NK-92 treated with Interleukin-12 subunit alpha and Interleukin-12 subunit beta, amount 100 ng/mL, for 24 hours (cell line): ENCODE measurements around the gene IQGAP3.
"Not testable (repeated sequence)": the region's sequence is repeated elsewhere in the genome, so short reads cannot be mapped to it uniquely, and the experiment has no call there.

ENCODE experiments used
- DNase-seq: peaks from one replicate; lab custom pipeline; 2025; lab: John Stamatoyannopoulos, UW

The IQGAP3 gene, protein sequence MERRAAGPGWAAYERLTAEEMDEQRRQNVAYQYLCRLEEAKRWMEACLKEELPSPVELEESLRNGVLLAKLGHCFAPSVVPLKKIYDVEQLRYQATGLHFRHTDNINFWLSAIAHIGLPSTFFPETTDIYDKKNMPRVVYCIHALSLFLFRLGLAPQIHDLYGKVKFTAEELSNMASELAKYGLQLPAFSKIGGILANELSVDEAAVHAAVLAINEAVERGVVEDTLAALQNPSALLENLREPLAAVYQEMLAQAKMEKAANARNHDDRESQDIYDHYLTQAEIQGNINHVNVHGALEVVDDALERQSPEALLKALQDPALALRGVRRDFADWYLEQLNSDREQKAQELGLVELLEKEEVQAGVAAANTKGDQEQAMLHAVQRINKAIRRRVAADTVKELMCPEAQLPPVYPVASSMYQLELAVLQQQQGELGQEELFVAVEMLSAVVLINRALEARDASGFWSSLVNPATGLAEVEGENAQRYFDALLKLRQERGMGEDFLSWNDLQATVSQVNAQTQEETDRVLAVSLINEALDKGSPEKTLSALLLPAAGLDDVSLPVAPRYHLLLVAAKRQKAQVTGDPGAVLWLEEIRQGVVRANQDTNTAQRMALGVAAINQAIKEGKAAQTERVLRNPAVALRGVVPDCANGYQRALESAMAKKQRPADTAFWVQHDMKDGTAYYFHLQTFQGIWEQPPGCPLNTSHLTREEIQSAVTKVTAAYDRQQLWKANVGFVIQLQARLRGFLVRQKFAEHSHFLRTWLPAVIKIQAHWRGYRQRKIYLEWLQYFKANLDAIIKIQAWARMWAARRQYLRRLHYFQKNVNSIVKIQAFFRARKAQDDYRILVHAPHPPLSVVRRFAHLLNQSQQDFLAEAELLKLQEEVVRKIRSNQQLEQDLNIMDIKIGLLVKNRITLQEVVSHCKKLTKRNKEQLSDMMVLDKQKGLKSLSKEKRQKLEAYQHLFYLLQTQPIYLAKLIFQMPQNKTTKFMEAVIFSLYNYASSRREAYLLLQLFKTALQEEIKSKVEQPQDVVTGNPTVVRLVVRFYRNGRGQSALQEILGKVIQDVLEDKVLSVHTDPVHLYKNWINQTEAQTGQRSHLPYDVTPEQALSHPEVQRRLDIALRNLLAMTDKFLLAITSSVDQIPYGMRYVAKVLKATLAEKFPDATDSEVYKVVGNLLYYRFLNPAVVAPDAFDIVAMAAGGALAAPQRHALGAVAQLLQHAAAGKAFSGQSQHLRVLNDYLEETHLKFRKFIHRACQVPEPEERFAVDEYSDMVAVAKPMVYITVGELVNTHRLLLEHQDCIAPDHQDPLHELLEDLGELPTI (N-terminal part only)

DNA sequence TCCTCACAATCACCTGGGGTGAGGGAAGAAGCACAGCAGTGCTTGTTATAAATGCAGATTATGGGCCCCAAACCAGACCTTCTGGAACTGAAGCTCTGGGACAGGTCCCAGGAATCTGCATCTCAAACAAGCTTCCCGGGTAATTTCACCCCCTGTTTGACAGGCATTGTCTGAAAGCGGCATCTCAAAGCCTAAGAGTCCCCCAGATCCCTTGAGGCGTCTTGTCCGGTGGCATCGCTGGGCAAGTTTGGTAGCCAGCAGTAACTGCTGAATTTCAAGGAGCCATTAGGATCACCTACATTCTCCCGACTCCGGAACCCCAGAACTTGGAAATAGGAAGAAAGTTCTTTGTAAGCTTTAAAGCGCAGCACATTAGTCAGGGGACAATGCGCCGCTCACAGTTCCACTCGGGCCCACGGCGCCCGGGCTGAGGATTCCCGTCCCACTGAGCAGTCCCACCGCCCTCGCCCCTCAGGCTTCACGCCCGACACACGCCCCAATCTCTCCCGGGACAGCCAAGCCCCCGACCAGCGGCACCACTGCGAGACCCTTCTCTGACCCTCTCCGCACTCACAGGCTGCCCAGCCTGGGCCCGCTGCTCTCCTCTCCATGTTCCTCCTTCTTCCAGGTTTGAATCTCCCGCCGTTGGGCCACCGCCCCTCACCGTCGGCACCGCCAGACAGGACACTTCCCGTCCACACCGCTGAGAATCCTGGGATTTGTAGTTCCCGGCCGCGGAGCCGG, at the start of gene IQGAP3:
Gene IQGAP3, minus strand, starts transcription at position 647 of the 744 bp plus-strand sequence. Its CDS starts 36 bp downstream, at position 611.
- DNase-seq = no peak

DNA sequence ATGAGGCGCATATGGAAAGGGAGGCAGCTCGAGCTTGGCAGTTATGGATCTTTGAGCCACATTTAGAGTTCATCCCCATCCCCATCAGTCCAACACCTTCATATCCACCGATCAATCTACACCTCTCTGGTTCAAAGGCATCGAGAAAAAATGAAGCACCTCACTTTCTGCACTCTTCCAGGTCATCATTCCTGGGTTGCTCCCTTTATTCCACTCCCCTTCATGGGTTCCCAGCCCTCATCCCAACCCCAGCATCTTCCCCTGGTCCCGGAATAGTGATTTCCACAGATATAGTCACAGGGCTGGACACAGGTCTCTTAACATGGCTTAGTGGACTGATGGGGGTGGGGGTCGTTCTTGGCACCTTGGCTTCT, 47.2 kb upstream of the IQGAP3 start:
- no peak for DNase-seq

DNA sequence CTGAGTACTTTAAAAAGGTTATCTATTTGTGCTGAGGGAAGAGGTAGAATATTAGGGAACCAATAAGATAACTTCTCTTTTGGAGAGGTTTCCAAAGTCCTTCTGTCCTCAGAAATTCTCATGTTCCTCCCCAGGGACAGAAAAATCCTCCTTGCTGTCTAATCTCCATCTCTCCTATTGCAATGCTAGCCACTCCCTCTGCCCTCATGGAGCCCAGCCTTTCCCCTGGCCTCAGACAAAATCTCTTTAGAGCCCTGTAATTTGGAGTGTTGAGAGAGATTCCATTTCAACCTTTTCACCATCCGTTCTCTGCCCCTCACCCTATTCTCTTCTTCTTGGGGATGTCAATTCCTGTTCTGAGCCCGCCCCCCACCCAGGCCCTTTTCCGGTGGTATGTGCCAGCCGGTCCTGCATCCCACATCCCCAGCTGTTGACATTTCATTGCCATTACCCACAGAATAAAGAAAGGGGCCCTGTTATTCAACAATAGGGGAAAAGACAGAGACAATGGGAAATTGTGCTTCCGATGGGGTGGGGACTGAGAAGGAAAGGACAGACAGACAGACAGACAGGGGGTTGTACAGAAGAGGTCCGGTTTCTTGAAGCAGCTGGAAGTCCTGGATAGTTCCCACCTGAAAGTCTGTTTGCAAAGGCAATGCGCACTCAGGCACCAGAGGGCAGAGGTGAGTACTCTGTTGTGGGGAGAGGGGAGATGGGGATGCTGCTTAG, 46.7 kb upstream of the IQGAP3 start, which contains the start of gene HAPLN2:
Gene HAPLN2, plus strand, starts transcription at position 563 of the 729 bp plus-strand sequence. CDS start 4,076 bp downstream, outside the sequence.
- DNase-seq = no peak

DNA sequence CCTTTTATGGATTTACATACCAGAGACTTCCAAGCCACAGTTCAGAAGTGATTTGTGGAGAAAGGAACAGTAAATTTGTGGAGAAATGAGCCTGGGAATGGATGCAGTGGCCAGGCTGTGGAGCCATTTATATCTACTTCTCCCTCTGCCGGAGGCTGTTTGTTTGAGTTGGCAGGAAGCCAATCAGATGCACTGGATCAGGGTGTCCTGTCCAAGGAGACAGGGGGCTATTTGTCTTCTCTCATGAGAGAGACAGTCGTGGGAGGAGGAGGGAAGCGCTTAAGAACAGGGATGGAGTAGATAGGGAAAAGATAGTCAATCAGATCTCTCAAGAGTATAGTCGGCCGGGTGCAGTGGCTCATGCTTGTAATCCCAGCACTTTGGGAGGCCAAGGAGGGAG, 44.1 kb upstream of the IQGAP3 start:
- DNase-seq = no peak

DNA sequence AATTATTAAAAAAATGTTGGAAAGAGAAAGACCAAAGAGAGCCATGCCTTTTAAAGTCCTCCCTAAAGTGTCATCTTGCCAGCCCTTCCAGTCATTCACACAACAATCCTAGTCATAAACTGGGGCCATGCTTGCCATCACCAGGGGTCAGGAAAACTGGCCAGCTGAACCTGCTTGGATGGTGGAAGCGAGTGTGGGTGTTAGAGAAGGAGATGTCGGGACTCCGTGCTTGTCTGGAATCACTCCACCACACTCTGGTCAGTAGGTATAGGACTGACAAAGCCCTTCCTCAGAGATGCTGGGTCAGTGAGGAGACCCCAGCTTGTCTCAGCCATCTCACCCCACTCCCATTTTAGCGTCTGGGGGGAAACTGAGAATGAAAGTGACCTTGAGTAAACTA, 43.6 kb upstream of the IQGAP3 start:
- no peak for DNase-seq

DNA sequence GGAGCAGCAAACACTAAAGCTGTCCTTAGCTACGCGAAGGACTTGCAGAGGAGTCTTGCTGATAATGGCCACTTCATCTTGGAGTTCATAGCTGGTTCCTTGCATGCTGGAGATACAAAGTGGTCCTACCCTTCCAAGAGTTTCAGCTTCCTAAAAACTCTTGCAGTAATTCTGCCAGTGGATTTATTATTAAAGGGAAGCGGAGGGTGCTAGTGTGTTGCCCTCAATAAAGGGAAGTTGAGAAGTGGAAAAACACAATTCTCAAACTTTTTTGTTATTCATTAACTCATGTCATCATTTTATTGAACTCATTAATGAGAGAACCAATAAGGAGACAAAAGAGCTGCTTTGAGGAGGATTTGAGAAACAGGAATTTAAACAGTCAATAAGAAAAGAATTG, 40.3 kb upstream of the IQGAP3 start:
- DNase-seq = no peak

DNA sequence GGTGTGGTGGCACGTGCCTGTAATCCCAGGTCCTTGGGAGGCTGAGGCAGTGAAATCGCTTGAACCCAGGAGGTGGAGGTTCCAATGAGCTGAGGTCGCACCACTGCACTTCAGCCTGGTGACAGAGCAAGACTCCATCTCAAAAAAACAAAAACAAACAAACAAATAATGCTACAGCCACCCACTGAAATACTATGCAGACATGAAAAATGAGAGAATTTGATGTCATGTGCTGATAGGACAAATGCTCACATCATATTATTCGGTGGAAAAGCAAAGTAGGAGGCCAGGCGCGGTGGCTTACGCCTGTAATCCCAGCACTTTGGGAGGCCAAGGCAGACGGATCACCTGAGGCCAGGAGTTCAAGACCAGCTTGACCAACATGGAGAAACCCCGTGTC, 37.7 kb upstream of the IQGAP3 start:
- not testable (repeated sequence) for DNase-seq

DNA sequence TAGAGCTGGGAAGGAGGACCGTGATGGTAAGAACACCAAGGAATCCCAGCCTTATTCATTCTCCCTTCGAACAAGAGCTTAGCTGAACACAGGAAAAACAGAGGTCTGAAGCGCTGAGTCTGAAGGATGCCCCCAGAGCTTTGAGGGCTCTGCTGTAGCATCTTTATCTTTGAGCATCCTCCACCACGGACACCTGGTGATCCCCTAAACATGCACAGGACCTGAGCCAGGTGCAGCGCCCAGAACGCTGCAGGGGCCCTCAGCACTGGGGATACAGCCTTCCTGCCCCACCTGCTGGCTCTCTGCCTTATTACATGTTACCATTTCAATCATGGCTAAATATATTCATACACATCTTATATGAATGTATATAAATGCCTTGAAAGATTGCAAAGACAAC, 36.6 kb upstream of the IQGAP3 start:
- DNase-seq = peak; percentile 36

DNA sequence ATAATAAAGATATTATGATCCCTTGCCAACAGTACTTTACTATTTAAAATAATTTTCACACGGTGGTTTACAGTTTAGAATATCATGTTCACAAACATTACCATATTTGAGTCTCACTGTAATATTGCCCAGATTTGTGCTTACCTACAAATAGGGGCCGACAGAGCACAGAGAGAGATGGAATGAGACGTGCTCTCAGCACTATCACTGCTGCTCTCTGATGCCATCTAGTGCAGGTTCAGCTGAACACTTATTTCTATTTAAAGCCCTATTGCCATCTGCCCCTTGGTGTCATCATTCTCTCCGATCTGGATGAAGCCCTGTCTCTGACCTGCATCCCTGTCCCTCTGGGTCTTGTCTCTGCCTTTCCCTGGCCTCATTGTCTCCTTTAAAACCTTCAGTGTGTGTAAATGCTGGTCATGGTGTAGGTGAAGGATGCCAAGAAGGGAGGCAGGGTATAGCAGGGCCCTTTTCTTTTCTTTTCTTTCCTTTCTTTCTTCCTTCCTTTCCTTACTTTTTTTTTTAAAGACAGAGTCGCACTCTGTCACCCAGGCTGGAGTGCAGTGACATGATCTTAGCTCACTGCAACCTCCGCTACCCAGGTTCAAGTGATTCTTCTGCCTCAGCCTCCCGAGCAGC, 35.8 kb upstream of the IQGAP3 start:
- DNase-seq = peak; percentile 51

DNA sequence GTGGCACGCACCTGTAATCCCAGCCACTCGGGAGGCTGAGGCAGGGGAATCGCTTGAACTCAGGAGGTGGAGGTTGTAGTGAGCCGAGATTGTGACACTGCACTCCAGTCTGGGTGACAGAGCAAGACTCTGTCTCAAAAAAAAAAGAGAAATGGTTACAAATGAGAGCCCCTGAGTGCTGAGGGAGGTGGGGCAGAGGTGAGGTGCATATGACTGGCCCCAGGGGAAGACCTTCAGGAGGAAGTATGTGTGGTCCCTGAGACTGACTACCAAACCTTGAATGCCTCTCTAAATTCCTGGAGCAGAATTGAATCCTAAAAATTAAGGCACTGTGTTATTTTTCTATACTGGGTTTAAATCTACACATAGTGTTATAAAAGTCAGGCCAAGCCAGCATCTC, 35.0 kb upstream of the IQGAP3 start:
- not testable (repeated sequence) for DNase-seq

DNA sequence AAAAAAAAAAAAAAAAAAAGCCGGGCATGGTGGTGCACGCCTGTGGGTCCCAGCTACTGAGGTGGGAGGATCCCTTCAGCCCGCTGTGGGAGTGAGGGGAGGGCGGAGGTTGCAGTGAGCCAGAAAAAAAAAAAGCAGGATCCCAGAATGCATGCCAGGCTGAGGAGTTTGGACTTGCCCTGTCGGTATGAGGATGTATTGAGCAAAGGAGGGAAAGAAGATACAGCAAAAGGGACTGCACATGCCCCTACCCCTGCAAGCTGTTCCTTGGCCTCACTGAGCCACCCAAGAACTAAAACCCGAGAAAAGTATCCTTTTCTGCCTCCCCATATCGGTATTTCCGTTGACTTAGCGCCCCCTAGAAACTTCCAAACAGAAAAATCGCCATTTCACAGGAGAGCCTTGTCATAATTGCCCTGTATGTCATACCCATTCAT, 30.2 kb upstream of the IQGAP3 start:
- DNase-seq = no peak

DNA sequence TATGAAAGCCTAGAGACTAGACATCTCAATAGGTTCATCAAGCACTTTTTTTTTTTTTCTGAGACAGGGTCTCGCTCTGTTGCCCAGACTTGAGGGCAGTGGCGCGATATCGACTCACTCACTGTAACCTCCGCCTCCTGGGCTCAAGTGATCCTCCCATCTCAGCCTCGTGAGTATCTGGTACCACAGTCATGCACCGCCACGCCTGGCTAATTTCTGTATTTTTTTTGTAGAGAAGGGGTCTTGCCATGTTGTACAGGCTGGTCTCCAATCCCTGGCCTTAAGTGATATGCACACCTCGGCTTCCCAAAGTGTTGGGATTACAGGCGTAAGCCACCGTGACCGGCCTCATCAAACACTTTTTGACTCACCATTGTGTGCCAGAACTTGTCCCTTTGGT, 29.5 kb upstream of the IQGAP3 start:
- DNase-seq = no peak

DNA sequence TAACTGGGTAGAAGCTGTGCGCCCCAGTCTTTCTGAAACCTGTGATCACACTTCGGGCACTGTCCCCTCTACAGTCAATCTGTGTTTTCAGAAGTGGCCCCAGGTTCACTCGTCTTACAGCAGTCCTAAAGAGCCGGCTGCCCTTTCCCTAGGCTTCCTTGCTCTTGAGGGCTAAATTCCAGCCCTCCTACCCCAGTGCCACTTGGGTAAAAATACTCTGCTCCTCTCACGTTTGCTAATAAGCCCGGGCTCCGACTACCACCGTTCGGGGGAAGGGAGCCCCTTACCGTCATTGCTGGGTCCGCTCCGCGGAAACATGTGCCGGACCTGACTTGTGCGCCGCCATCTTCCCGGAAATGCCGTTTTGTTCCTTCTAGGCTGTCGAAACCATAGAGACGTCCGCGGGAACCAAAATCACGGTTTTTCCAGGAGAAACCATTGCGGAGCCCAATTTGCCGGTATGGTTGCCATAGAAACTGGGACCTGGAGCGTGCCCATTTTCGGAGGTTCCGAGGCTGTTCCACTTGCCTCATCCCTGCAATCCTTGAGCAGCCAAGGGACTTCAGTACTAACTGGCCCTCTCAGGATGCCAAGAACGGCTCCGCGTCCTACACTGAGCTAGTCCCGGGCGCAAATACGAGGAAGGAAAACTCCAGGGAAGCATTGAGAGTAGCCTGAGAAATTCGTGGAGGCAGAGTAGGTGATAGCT, 28.9 kb upstream of the IQGAP3 start, which contains the start of gene GPATCH4:
Gene GPATCH4, minus strand, starts transcription at position 358 of the 709 bp plus-strand sequence.
- DNase-seq = peak; percentile 67

DNA sequence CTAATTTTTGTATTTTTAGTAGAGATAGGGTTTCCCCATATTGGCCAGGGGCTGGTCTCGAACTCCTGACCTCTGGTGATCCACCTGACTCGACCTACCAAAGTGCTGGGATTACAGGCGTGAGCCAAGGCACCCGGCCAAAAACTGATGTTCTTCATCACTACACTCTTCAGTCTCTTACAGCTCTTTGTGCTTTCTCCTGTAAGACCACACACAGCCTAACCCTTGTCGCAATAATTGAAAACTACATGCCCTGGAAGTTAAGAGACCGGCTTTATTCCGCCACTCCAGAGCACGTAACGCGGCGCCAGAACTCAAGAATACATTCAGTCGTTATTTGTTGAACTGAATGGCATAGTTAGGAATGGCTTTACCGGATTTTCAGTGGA, 28.4 kb upstream of the IQGAP3 start:
- no peak for DNase-seq

DNA sequence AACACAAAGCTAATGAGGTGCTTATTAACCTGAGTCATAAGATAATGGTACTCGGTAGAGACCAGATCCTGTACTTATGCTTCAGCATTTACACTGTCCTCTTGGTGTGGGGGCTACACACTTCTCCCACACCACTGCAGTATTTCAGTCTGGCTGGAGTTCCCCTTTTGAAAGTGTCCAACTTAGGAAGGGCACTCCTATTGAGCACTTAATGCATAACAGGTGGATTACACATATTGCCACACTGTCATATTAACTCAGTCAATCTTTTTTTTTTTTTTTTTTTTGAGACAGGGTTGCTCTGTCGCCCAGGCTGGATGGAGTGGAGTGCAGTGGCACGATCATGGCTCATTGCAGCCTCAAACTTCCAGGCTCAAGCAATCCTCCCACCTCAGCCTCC, 27.4 kb upstream of the IQGAP3 start:
- DNase-seq = no peak

DNA sequence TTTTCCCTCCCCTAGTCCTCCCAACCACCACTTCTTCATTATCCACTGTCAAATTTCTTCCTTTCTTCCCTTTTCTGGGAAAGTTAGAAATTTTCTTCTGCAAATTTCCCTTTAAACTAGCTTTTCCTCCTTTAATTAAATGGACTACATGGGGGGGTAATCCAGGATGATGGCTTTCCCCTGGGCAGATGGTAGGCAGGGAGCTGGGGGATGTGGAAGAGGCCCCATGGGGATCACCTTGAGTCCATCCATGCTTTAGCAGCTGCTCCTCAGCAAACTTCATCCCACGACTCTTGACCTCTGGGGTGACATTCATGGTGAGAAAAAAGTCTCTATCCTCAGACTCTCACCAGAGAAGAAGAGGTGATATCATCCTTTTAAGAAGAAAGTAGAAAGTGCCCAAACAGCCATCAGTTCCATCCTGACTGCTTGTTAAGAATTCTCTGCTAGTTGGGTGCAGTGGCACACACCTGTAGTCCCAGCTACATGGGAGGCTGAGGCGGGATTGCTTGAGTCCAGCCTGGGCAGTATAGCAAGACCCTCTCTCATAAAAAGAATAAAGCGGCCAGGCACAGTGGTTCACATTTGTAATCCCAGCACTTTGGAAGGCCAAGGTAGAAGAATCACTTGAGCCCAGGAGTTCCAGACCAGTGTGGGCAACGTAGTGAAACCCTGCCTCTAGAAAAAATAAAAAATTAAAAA, 26.5 kb upstream of the IQGAP3 start:
- no peak for DNase-seq

DNA sequence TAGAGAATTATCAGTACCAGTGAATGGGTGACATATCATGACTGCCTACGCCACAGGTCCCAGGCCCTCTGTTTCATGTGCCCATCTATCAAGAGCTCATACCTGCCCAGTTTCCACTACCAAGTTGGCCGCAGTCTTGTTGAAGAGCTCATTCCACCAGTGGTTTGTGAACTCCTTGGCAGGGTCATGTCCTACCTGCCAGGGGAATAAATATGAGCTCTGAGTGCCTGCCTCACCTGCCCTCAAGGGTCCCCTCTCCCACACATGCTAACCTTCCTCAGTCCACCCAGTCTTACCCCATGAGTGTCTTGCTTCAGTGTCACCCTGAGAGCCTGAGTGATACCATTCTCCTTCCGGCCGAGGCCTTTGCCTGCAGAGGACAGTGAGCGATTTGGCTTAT, 25.8 kb upstream of the IQGAP3 start:
- no peak for DNase-seq

DNA sequence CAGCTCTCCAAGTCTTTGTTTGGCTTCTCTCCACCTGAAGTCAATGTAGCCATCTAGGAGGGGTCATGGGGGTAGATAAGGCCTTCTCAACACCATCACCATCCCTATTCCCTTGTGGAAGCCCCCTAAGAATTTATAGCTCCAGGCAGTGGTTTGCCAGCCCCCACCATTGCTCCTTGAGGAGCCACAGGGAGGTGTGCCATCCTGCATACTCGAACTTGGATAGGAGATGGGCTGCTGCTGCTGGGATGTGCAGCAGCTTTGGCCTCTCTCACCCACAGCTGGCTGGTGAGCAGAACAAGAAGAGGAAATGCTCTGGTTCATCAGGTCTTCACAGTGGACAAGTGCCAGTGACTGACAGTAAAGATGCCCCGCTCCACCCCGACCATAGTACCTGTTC, 24.1 kb upstream of the IQGAP3 start:
- no peak for DNase-seq

DNA sequence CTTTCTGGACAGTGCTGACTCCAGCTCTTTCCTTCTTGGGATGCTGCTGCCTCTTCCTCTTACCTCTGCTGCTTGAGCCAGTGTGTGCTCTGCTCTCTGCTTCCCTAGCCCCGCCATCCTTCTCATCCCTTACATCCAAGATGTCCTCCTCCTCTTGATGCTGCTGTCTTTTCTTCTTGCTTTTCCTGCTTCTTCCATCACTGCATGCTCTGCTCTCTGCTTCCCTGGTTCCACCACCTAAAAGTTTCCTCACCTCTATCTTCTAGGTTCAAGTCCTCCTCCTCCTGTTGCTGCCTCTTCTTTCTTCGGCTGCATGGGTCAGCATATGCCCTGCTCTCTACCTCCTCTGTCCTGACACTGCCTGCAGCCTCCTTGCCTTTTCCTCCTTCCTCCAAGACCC, 22.7 kb upstream of the IQGAP3 start:
- DNase-seq = no peak
